Activated naive CD4-positive, alpha-beta T cell treated with anti-CD3 and anti-CD28 coated beads, Interleukin-2, amount 50 U/mL, for 16 hours (primary cell): ENCODE results near the gene FRMD4A.
"Not testable (repeated sequence)": the region's sequence is repeated elsewhere in the genome, so short reads cannot be mapped to it uniquely, and the experiment has no call there.

ENCODE experiments used
- DNase-seq: peaks from one replicate; pipeline ENCODE4 v3.0.0-alpha.2; 2020

Gene FRMD4A

GRCh38 chr10:13936826-13937225, 393.9 kb downstream of the FRMD4A start:
- no peak for DNase-seq

- DNase-seq, result no peak
Measured at GRCh38 chr10:13930120-13930519, 400.6 kb downstream of the FRMD4A start.

GRCh38 chr10:13928451-13928850, 402.3 kb downstream of the FRMD4A start:
- DNase-seq, result no peak

GRCh38 chr10:13925971-13926780, 404.5 kb downstream of the FRMD4A start:
- DNase-seq, result no peak

- DNase-seq, result no peak
Measured at GRCh38 chr10:13924040-13924725, 406.5 kb downstream of the FRMD4A start.

- no peak for DNase-seq
Measured at GRCh38 chr10:13922586-13922985, 408.1 kb downstream of the FRMD4A start.

- DNase-seq, result no peak
Measured at GRCh38 chr10:13921941-13922340, 408.8 kb downstream of the FRMD4A start.

- not testable (repeated sequence) for DNase-seq
Measured at GRCh38 chr10:13921131-13921530, 409.6 kb downstream of the FRMD4A start.

- DNase-seq, result no peak
Measured at GRCh38 chr10:13920465-13920864, 410.3 kb downstream of the FRMD4A start.

GRCh38 chr10:13920031-13920430, 410.7 kb downstream of the FRMD4A start:
- no peak for DNase-seq

GRCh38 chr10:13917791-13918190, 412.9 kb downstream of the FRMD4A start:
- DNase-seq, result no peak

GRCh38 chr10:13916384-13916947, 414.3 kb downstream of the FRMD4A start:
- DNase-seq, result no peak

- no peak for DNase-seq
Measured at GRCh38 chr10:13915710-13916109, 415.0 kb downstream of the FRMD4A start.

GRCh38 chr10:13913897-13914296, 416.8 kb downstream of the FRMD4A start:
- no peak for DNase-seq

GRCh38 chr10:13911821-13912520, 418.8 kb downstream of the FRMD4A start:
- no peak for DNase-seq

- no peak for DNase-seq
Measured at GRCh38 chr10:13909516-13910258, 421.0 kb downstream of the FRMD4A start.

GRCh38 chr10:13908475-13908874, 422.2 kb downstream of the FRMD4A start:
- DNase-seq, result no peak

- no peak for DNase-seq
Measured at GRCh38 chr10:13907570-13907969, 423.2 kb downstream of the FRMD4A start.

- DNase-seq, result no peak
Measured at GRCh38 chr10:13905281-13905680, 425.4 kb downstream of the FRMD4A start.

- no peak for DNase-seq
Measured at GRCh38 chr10:13904064-13904463, 426.7 kb downstream of the FRMD4A start.

GRCh38 chr10:13902868-13903587, 427.7 kb downstream of the FRMD4A start:
- DNase-seq, result no peak

- no peak for DNase-seq
Measured at GRCh38 chr10:13899941-13900340, 430.8 kb downstream of the FRMD4A start.
